Fibroblast of the aortic adventitia (primary cell): Measurements from ENCODE around the gene TGFA. TPM values are rescaled to one million over a fixed set of nuclear protein-coding genes. Genes with fewer than 3 reads are reported as not detected.

Source experiments
- DNase-seq: peaks from one replicate; pipeline ENCODE4 v3.0.0-alpha.2; 2010; ENCODE audit warnings: low read depth
- H3K4me3 ChIP-seq: 2 replicates; pipeline ENCODE4 v1.5.1; 2011; ENCODE audit warnings: low read depth, mild to moderate bottlenecking, control low read depth, low read length, moderate library complexity
- CTCF ChIP-seq: IDR thresholded peaks from 2 replicates; pipeline ENCODE4 v1.5.1; 2011; ENCODE audit warnings: mild to moderate bottlenecking, low read length, control low read depth, inconsistent platforms; ENCODE audit not compliant: insufficient read depth
- total RNA-seq: library from RNA; depleted of rRNA; stranded (reverse); fragments of >200 nt; gene quantifications from 2 replicates; pipeline ENCODE4 v1.2.3, GENCODE V29; 2012; ENCODE audit warnings: low replicate concordance

TGFA gene
- total RNA-seq, 1 donor: not detected

GRCh38 chr2:70549064-70549710 is 4.4 kb downstream of the TGFA start:
- no peak overlapping the region for H3K4me3 ChIP-seq
- no peak for TF ChIP-seq CTCF
- DNase-seq: no peak

- no peak for TF ChIP-seq CTCF
- DNase-seq: no peak
- no peak overlapping the region for H3K4me3 ChIP-seq
Measured at GRCh38 chr2:70548233-70548632, 5.4 kb downstream of the TGFA start.

GRCh38 chr2:70546885-70547284 is 6.7 kb downstream of the TGFA start:
- TF ChIP-seq CTCF: no peak
- no peak for DNase-seq
- no peak overlapping the region for H3K4me3 ChIP-seq

GRCh38 chr2:70546376-70546775 is 7.2 kb downstream of the TGFA start:
- TF ChIP-seq CTCF: no peak
- no peak overlapping the region for H3K4me3 ChIP-seq
- no peak for DNase-seq

GRCh38 chr2:70541481-70542020 is 12.1 kb downstream of the TGFA start:
- H3K4me3 ChIP-seq: no peak overlapping the region
- DNase-seq: no peak
- no peak for TF ChIP-seq CTCF

- no peak for TF ChIP-seq CTCF
- H3K4me3 ChIP-seq: no peak overlapping the region
- DNase-seq: no peak
Measured at GRCh38 chr2:70537840-70538239, 15.8 kb downstream of the TGFA start.

- no peak for DNase-seq
- no peak overlapping the region for H3K4me3 ChIP-seq
- TF ChIP-seq CTCF: no peak
Measured at GRCh38 chr2:70536517-70537055, 17.0 kb downstream of the TGFA start.
